HUDEP-2 (cell line): Measurements from ENCODE around the gene C17orf50.

Experiments
- DNase-seq, 76 experiments: peaks; one replicate each; lab custom pipeline; 2025; ENCODE audit not compliant: unreplicated experiment in 76 of 76; lab: John Stamatoyannopoulos, UW

The C17orf50 gene

GRCh38 chr17:35808240-35808961 lies 47.7 kb downstream of the C17orf50 start:
- DNase-seq: peak in 1 of 76 experiments; percentile 53

- peak in 75 of 76 experiments; percentile 51 to 98 (median 93) for DNase-seq
Measured at GRCh38 chr17:35808962-35809854, 48.5 kb downstream of the C17orf50 start, which contains the start of gene TAF15. Gene TAF15 (plus strand): TSS chr17:35809484. CDS start chr17:35809570, 86 bp downstream.

- DNase-seq: peak in 4 of 76 experiments; percentile 40 to 48 (median 46)
Measured at GRCh38 chr17:35809855-35810461, 49.3 kb downstream of the C17orf50 start.

GRCh38 chr17:35811759-35812158 lies 51.1 kb downstream of the C17orf50 start:
- no peak for DNase-seq

GRCh38 chr17:35812456-35812855 lies 51.8 kb downstream of the C17orf50 start:
- no peak for DNase-seq
